Activated CD4-positive, alpha-beta T cell treated with anti-CD3 and anti-CD28 coated beads for 4 hours (primary cell): ENCODE results near the gene RAET1L.
"Not testable (repeated sequence)": the region's sequence is repeated elsewhere in the genome, so short reads cannot be mapped to it uniquely, and the experiment has no call there.

Experiments used
- DNase-seq, 2 donors: peaks; one replicate each; pipeline ENCODE4 v3.0.0-alpha.2; 2020

The RAET1L gene

GRCh38 chr6:149990661-149991471 lies 34.5 kb downstream of the RAET1L start:
- DNase-seq, result no peak

GRCh38 chr6:149990212-149990660 lies 35.1 kb downstream of the RAET1L start:
- no peak for DNase-seq

- DNase-seq, result no peak
These were observed 36.6 kb downstream of the RAET1L start for GRCh38 chr6:149988550-149989346.

- no peak for DNase-seq
These were observed 37.7 kb downstream of the RAET1L start for GRCh38 chr6:149987602-149988107.

GRCh38 chr6:149985481-149985937 lies 39.8 kb downstream of the RAET1L start:
- no peak for DNase-seq

- DNase-seq, result no peak
These were observed 40.6 kb downstream of the RAET1L start for GRCh38 chr6:149984773-149985172.

- DNase-seq, result no peak
These were observed 42.2 kb downstream of the RAET1L start for GRCh38 chr6:149983145-149983544.

GRCh38 chr6:149979293-149979692 lies 46.0 kb downstream of the RAET1L start:
- no peak for DNase-seq

GRCh38 chr6:149978610-149979009 lies 46.7 kb downstream of the RAET1L start:
- DNase-seq, result no peak

- no peak for DNase-seq
These were observed 48.1 kb downstream of the RAET1L start for GRCh38 chr6:149977221-149977620.

- no peak for DNase-seq
These were observed 49.9 kb downstream of the RAET1L start for GRCh38 chr6:149975400-149975799.

GRCh38 chr6:149974825-149975224 lies 50.5 kb downstream of the RAET1L start:
- DNase-seq, result no peak

GRCh38 chr6:149974394-149974793 lies 50.9 kb downstream of the RAET1L start:
- not testable (repeated sequence) for DNase-seq

- DNase-seq, result no peak
These were observed 55.7 kb downstream of the RAET1L start for GRCh38 chr6:149969635-149970034.

- not testable (repeated sequence) for DNase-seq
These were observed 56.4 kb downstream of the RAET1L start for GRCh38 chr6:149968909-149969308.
